SU-DHL-6 (cell line): Measurements from ENCODE around the gene NSUN2.
"Not testable (repeated sequence)": the region's sequence is repeated elsewhere in the genome, so short reads cannot be mapped to it uniquely, and the experiment has no call there.

Source experiments
- CTCF ChIP-seq: fragments of 200-600 bp; sonication (generic); IDR thresholded peaks from one replicate; pipeline ENCODE4 v1.5.1; 2017; ENCODE audit warnings: antibody characterized with exemption, mild to moderate bottlenecking, low read length, moderate library complexity; ENCODE audit not compliant: insufficient read depth, poor library complexity, severe bottlenecking
- EZH2phosphoT487 ChIP-seq: fragments of 200-600 bp; sonication (generic), shearing (Covaris generic); conservative IDR thresholded peaks from 2 replicates; pipeline ENCODE4 v1.6.1; 2018; ENCODE audit warnings: mild to moderate bottlenecking, antibody characterized with exemption, low read length, moderate library complexity, mixed read lengths

DNA sequence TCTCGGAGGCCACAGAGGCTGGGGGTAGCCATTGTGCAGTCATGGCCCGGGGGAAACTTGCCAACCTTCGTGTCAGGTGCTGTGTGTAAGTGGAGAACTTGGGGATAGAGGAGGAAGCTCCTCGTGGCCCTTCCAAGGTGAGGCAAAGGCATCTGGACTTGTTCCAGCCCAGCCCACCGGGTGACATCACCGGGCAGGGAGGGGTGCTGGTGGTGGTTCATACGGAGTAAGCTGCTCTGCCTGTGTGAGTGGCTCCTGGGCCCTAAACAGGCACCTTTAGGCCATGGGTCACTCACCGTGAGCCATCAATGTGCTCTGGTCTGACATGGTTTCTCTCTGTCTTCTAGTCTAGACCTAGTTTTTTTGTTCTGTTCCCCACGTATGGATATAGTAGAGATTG lies 35.9 kb upstream of the NSUN2 start:
- not testable (repeated sequence) for TF ChIP-seq CTCF, EZH2phosphoT487
